Lower leg skin (tissue), 4 donors: ENCODE measurements around the gene CCDC88C. TPM values are rescaled to one million over a fixed set of nuclear protein-coding genes. Genes with fewer than 3 reads are reported as not detected.

Experiments
- DNase-seq, 2 donors: peaks; one replicate each; pipeline ENCODE4 v3.0.0-alpha.2; 2019; ENCODE audit warnings: low spot score in 2 of 2
- H3K4me3 ChIP-seq: fragments of 200-600 bp; sonication (generic); 2 replicates; pipeline ENCODE4 v1.5.1; 2017; ENCODE audit warnings: mild to moderate bottlenecking, low read depth; ENCODE audit not compliant: poor library complexity, severe bottlenecking
- POLR2A ChIP-seq, 2 donors: fragments of 450-650 bp; IDR thresholded peaks; one replicate each; pipeline ENCODE4 v1.6.1; 2016 to 2017; ENCODE audit warnings: antibody characterized with exemption in 2 of 2, mild to moderate bottlenecking in 1 of 2, moderate library complexity in 1 of 2
- WGBS, 2 donors: methylation state at CpG; one replicate each; pipeline ENCODE4 v1.1.5; 2018; 5-methylcytosine and 5-hydroxymethylcytosine counted together
- intact Hi-C: fragments of 100-400 bp; cut with DNase I; formaldehyde crosslinking; loops from one replicate; pipeline ENCODE4 v1.15.0; 2023; ENCODE audit warnings: low total_unique reads
- total RNA-seq, 4 donors: library from RNA; depleted of rRNA; stranded (reverse); fragments of >200 nt; gene quantifications; one replicate each; pipeline ENCODE4 v1.1.0, GENCODE V29; 2016
- TF ChIP-seq, protein P1 (sequence below), 3 donors: fragments of 450-650 bp; IDR thresholded peaks; one replicate each; pipeline ENCODE4 v1.5.1; 2016; ENCODE audit warnings: antibody characterized with exemption in 3 of 3, mild to moderate bottlenecking in 3 of 3, moderate library complexity in 2 of 3

The CCDC88C gene
- total RNA-seq, 4 donors from 2014 or later, result 8.5 to 21.8 (median 13.4) TPM

DNA sequence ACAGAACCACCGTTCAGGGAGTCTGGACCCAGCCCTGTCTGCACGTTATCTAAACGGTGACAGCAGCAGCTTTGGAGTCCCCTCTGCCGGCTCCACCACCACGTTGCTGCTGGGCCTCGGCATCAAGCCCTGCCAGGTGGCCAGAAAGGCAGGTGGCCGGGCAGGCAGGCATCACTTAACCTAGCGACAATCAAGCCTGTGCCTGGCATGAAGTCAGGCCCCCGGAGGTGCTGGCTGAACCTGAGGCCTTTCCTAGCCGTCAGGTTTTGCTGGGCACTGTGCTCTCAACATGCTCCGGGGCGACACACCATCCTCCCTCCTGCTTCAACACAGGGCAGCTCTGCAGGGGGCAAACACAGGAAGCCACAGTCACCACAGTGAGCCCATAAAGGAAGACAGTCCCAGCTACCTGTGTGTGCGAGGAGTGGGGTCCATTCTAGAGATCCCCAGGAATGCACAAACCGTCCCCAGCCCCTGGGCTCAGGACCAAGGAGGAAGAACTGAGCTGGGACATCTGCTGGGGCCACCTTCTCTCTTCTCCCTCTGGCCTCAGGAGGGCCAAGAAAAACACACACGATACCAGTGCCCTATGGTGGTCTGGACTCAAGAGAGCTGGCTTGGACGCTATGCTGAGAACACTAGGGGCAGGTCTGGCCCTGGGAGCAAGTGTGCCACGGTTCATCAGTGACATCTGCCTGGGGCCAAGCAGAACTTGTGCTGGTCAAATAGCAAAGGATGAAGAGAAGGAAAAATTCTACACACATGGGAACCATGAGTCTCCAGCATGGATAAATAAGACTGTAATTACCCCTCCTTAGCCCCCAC lies 44.7 kb downstream of the CCDC88C start:
- TF ChIP-seq POLR2A (IDR thresholded peaks at IDR 0.05), result no peak
- TF ChIP-seq, protein P1, sequence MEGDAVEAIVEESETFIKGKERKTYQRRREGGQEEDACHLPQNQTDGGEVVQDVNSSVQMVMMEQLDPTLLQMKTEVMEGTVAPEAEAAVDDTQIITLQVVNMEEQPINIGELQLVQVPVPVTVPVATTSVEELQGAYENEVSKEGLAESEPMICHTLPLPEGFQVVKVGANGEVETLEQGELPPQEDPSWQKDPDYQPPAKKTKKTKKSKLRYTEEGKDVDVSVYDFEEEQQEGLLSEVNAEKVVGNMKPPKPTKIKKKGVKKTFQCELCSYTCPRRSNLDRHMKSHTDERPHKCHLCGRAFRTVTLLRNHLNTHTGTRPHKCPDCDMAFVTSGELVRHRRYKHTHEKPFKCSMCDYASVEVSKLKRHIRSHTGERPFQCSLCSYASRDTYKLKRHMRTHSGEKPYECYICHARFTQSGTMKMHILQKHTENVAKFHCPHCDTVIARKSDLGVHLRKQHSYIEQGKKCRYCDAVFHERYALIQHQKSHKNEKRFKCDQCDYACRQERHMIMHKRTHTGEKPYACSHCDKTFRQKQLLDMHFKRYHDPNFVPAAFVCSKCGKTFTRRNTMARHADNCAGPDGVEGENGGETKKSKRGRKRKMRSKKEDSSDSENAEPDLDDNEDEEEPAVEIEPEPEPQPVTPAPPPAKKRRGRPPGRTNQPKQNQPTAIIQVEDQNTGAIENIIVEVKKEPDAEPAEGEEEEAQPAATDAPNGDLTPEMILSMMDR (IDR thresholded peaks at IDR 0.05), result no peak
- DNase-seq, result no peak
- WGBS, 2 donors, result 47 to 52% methylated on average over 10 to 17 of the region's 17 CpGs
- intact Hi-C loops, result no loop called here
- H3K4me3 ChIP-seq, result no peak overlapping the region

DNA sequence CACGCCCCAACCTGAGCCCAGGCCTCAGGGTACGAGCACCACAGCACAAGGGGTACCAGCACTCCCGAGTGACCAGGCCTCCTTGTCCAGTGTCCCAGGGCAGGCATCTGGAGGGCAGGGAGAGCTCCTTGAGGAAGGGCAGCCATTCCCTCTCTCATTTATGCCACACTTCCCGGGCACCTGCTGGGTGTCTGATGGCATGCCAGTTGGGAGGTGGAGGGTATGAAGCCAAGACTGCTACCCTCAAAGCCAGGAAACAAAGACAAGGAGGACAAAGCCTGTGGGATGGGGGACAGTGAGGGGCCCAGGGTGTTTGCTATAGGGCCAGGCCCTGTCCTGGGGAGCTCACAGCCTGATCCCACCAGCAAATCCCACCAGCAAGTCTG lies 45.6 kb downstream of the CCDC88C start:
- TF ChIP-seq, protein P1 (IDR thresholded peaks at IDR 0.05), result no peak
- TF ChIP-seq POLR2A (IDR thresholded peaks at IDR 0.05), result no peak
- WGBS, 2 donors, result 76 to 94% methylated on average over 4 of the region's 4 CpGs
- intact Hi-C loops, result no loop called here
- DNase-seq, result no peak
- no peak overlapping the region for H3K4me3 ChIP-seq

DNA sequence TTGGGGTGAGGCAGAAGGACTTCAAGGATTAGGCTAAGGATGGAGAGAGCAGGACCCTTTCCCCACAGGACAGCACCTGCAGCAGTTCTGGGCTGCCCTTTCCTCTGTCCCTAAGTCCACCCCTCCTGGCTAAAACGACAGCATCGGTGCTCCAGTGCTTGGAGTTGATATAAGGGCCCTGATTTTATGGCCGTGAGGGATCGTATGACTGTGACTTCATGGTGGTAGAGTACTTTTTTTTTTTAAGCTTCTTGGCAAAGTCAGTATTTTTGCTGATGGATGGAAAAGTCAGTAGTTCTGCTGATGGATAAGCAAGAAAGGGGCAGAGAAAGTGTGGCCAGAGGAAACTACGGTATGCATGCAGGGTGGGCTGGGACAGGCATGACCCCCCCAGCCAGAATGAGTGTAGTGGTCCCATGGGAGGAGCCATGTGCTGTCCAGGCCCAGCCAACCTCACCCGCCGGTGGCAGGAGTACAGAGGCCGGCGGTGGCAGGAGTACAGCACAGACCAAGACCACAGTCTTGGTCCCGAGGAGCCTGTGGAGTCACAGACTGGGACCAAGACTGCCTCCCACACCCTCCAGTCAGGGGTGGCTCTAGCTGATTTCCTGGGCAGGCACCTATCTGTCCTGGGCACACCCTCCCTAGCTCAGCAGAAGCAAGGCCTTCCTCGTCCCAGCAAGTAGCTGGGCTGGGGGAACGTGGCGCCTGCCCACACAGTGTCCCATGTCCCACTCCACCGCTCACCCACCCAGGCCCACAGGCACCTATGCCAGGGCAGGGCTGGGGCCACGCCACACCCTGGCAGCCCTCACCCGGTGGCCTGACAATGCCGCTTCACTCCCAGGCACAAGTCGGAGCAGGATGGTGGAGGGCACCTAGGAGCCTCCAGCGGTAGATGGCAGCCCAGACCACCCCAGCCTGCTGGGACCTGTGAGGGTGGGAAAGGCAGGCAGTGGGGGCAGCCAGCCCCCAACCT lies 46.3 kb downstream of the CCDC88C start:
- TF ChIP-seq, protein P1 (IDR thresholded peaks at IDR 0.05), result no peak
- TF ChIP-seq POLR2A (IDR thresholded peaks at IDR 0.05), result no peak
- intact Hi-C loops, result no loop called here
- H3K4me3 ChIP-seq, result no peak overlapping the region
- no peak for DNase-seq
- 58 to 69% methylated on average over 18 of the region's 19 CpGs for WGBS, 2 donors

DNA sequence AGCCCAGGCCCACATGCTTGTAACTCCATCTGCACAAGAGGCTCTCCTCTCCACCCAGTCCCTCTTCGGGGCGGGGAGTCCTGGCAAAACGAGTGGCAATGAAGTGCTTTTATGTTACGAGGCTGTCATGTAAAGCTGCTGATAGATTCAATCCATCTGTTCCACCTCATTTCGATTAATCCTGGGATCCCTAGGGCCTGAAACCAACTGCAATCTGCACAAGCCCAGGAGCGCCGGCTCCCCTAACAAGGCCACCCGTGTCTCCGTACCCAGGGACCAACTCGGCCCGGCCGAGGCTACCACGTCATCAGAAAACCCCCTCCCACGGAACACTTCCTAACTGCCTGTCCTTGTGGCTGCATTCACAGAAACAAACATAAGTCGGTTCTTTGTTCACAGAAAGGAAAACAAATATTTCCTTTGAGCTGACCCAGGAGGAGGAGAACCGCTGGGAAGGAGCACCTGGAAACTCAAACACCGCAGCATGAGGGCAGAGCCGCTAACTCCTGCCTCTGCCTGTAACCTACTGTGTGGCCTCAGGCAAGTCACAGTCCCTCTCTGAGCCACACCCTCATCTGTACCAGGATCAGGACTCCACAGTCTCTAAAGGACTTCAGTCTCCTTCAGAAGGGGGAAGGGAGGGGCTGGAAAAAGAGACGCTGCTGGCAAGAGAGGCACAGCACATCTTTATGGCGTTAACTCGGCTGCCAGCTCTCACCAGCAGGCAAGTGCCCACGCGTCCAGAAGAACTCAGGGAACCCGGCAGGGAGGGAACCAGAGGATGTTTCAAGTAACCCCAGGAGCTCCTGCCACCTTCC lies 47.8 kb downstream of the CCDC88C start:
- no peak for TF ChIP-seq POLR2A (IDR thresholded peaks at IDR 0.05)
- TF ChIP-seq, protein P1 (IDR thresholded peaks at IDR 0.05), result no peak
- H3K4me3 ChIP-seq, result no peak overlapping the region
- intact Hi-C loops, result no loop called here
- 10 to 38% methylated on average over 21 to 24 of the region's 24 CpGs for WGBS, 2 donors
- peak in 1 of 2 donors; percentile 52 for DNase-seq

DNA sequence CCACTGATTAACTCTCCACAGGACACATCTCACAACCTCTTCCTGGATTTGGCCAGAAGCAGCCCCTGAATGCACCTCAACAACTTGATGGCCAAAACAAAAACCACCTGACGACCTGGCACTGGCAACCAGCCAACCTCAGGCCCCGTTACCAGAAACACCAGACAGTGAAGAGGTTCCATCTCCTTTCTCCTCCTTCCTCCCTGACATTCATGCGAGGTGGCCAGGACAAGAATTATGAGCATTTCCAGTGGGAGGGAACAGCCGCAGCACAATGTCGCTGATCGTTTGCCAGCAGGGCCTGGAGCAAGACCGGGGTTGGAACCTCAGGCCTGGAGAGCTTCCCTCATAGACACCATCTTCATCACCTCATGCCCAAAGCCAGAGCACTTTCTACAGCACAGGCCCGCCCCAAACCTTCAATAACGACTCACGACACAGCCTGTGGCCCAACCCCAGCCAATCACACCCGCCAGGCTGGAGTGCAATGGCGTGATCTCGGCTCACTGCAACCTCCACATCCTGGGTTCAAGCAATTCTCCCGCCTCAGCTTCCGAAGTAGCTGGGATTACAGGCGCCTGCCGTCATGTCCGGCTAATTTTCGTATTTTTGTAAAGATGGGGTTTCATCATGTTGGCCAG lies 48.7 kb downstream of the CCDC88C start:
- no peak overlapping the region for H3K4me3 ChIP-seq
- 68 to 72% methylated on average over 19 of the region's 19 CpGs for WGBS, 2 donors
- TF ChIP-seq, protein P1 (IDR thresholded peaks at IDR 0.05), result no peak
- no peak for TF ChIP-seq POLR2A (IDR thresholded peaks at IDR 0.05)
- no peak for DNase-seq
- intact Hi-C loops, result no loop called here
